GM23338 (cell line): Measurements from ENCODE around the gene PRKACA. TPM values are rescaled to one million over a fixed set of nuclear protein-coding genes. Genes with fewer than 3 reads are reported as not detected.

Source experiments
- ATAC-seq: fragments of 200-7000 bp; cut with Tn5 transposase; 3 replicates; pipeline ENCODE4 v1.9.1; 2020
- DNase-seq: peaks from one replicate; pipeline ENCODE4 v3.0.0-alpha.2; 2015; ENCODE audit warnings: low spot score
- H2AFZ ChIP-seq: fragments of 200-600 bp; sonication (generic); 2 replicates; pipeline ENCODE4 v1.8.0; 2016; ENCODE audit warnings: antibody characterized with exemption, mild to moderate bottlenecking, moderate library complexity
- H3F3A ChIP-seq: fragments of 200-600 bp; sonication (generic); replicated peaks from 2 replicates; pipeline ENCODE4 v1.8.0; 2017; ENCODE audit warnings: antibody characterized with exemption, mixed run types, low read depth
- H3K27ac ChIP-seq: fragments of 200-600 bp; sonication (generic); 2 replicates; pipeline ENCODE4 v1.6.1; 2016; ENCODE audit warnings: low read depth
- H3K27me3 ChIP-seq: fragments of 200-600 bp; sonication (generic); 2 replicates; pipeline ENCODE4 v1.8.0; 2016; ENCODE audit warnings: mild to moderate bottlenecking, mixed run types, moderate library complexity; ENCODE audit not compliant: insufficient read depth
- H3K36me3 ChIP-seq: fragments of 200-600 bp; sonication (generic); 2 replicates; pipeline ENCODE4 v1.8.0; 2016; ENCODE audit warnings: mild to moderate bottlenecking; ENCODE audit not compliant: insufficient read depth
- H3K4me1 ChIP-seq: fragments of 200-600 bp; sonication (generic); 2 replicates; pipeline ENCODE4 v1.8.0; 2016; ENCODE audit warnings: mild to moderate bottlenecking, moderate library complexity; ENCODE audit not compliant: insufficient read depth
- H3K4me2 ChIP-seq: fragments of 200-600 bp; sonication (generic); 2 replicates; pipeline ENCODE4 v1.7.1; 2017; ENCODE audit warnings: mixed run types
- H3K4me3 ChIP-seq: fragments of 200-600 bp; sonication (generic); 2 replicates; pipeline ENCODE4 v1.6.1; 2016; ENCODE audit warnings: mixed run types
- H3K79me2 ChIP-seq: fragments of 200-600 bp; sonication (generic); replicated peaks from 2 replicates; pipeline ENCODE4 v1.8.0; 2017; ENCODE audit warnings: mild to moderate bottlenecking; ENCODE audit not compliant: insufficient read depth
- H3K9me2 ChIP-seq: fragments of 200-600 bp; sonication (generic); 2 replicates; pipeline ENCODE4 v1.8.0; 2017; ENCODE audit not compliant: insufficient read depth
- H4K20me1 ChIP-seq: fragments of 200-600 bp; sonication (generic); replicated peaks from 2 replicates; pipeline ENCODE4 v1.8.0; 2017; ENCODE audit warnings: mild to moderate bottlenecking; ENCODE audit not compliant: insufficient read depth
- H3K27ac Mint-ChIP-seq: 2 replicates; pipeline ENCODE4 v1.8.0; 2020; ENCODE audit warnings: inconsistent platforms, mild to moderate bottlenecking, moderate library complexity, mixed read lengths
- H3K27me3 Mint-ChIP-seq: 3 replicates; pipeline ENCODE4 v1.8.0; 2022; ENCODE audit warnings: low read depth, mild to moderate bottlenecking, moderate library complexity, mixed read lengths, inconsistent platforms; ENCODE audit not compliant: insufficient read depth, poor library complexity
- H3K36me3 Mint-ChIP-seq: 3 replicates; pipeline ENCODE4 v1.8.0; 2021; ENCODE audit warnings: low read depth, mild to moderate bottlenecking, inconsistent platforms, moderate library complexity, mixed read lengths
- H3K4me1 Mint-ChIP-seq: 3 replicates; pipeline ENCODE4 v1.8.0; 2020; ENCODE audit warnings: mild to moderate bottlenecking, inconsistent platforms, mixed read lengths
- H3K4me3 Mint-ChIP-seq: 3 replicates; pipeline ENCODE4 v1.8.0; 2021; ENCODE audit warnings: moderate library complexity, mild to moderate bottlenecking, inconsistent platforms, mixed read lengths
- H3K9me3 Mint-ChIP-seq: 3 replicates; pipeline ENCODE4 v1.8.0; 2020; ENCODE audit warnings: moderate library complexity, mild to moderate bottlenecking, inconsistent platforms, mixed read lengths
- EZH2 ChIP-seq: fragments of 200-600 bp; sonication (generic); IDR thresholded peaks from one replicate; pipeline ENCODE4 v1.8.0; 2017; ENCODE audit warnings: antibody characterized with exemption, mild to moderate bottlenecking, low read depth; ENCODE audit not compliant: unreplicated experiment
- EZH2phosphoT487 ChIP-seq: fragments of 200-600 bp; sonication (generic); IDR thresholded peaks from one replicate; pipeline ENCODE4 v1.8.1; 2018; ENCODE audit warnings: antibody characterized with exemption; ENCODE audit not compliant: unreplicated experiment
- JUNB ChIP-seq: IDR thresholded peaks from one replicate; pipeline ENCODE4 v1.6.1; 2016; ENCODE audit warnings: antibody characterized with exemption; ENCODE audit not compliant: unreplicated experiment
- NANOG ChIP-seq: IDR thresholded peaks from 2 replicates; pipeline ENCODE4 v1.6.1; 2016; ENCODE audit warnings: antibody characterized with exemption, borderline replicate concordance
- POLR2AphosphoS5 ChIP-seq: IDR thresholded peaks from 2 replicates; pipeline ENCODE4 v1.6.1; 2016; ENCODE audit warnings: antibody characterized with exemption, low read depth
- STAT1 ChIP-seq: IDR thresholded peaks from one replicate; pipeline ENCODE4 v1.6.1; 2016; ENCODE audit warnings: antibody characterized with exemption; ENCODE audit not compliant: unreplicated experiment
- ZNF114 ChIP-seq: fragments of 250-450 bp; sonication (Bioruptor Pico); IDR thresholded peaks from 2 replicates; pipeline ENCODE4 v1.5.0; 2020; ENCODE audit warnings: mild to moderate bottlenecking, moderate library complexity
- ZNF331 ChIP-seq: fragments of 250-450 bp; sonication (Bioruptor Pico); IDR thresholded peaks from 2 replicates; pipeline ENCODE4 v1.5.0; 2020; ENCODE audit warnings: low read depth, mild to moderate bottlenecking, moderate library complexity
- polyA plus RNA-seq: library from polyadenylated mRNA; unstranded; fragments of >200 nt; fragmentation: Nextera tagmentation; extraction: Ambion mirVana; gene quantifications from 2 replicates; pipeline ENCODE4 v1.2.1, GENCODE V29; 2016
- total RNA-seq: library from RNA; depleted of rRNA; stranded (reverse); fragments of >200 nt; shearing (Covaris generic); gene quantifications from 2 replicates; pipeline ENCODE4 v1.2.3, GENCODE V29; 2014
- TF ChIP-seq, protein P1 (sequence below), 2 experiments: fragments of 200-600 bp in 1 of 2; sonication (generic) in 1 of 2; conservative IDR thresholded peaks; 2 replicates each; pipeline versions ENCODE4 v1.5.1 to v1.6.1; 2016 to 2017; ENCODE audit warnings: antibody characterized with exemption in 2 of 2, low read depth in 2 of 2, mild to moderate bottlenecking in 2 of 2, moderate library complexity in 1 of 2
- TF ChIP-seq, protein P2 (sequence below): fragments of 250-450 bp; sonication (Bioruptor Pico); IDR thresholded peaks from 2 replicates; pipeline ENCODE4 v1.5.0; 2020; ENCODE audit warnings: mild to moderate bottlenecking, moderate library complexity
- TF ChIP-seq, protein P3 (sequence below): IDR thresholded peaks from 2 replicates; pipeline ENCODE4 v1.6.1; 2016; ENCODE audit warnings: antibody characterized with exemption

Gene PRKACA
- total and polyA plus RNA-seq, 2 experiments from 2014 or later: 13.0 to 31.3 TPM

DNA sequence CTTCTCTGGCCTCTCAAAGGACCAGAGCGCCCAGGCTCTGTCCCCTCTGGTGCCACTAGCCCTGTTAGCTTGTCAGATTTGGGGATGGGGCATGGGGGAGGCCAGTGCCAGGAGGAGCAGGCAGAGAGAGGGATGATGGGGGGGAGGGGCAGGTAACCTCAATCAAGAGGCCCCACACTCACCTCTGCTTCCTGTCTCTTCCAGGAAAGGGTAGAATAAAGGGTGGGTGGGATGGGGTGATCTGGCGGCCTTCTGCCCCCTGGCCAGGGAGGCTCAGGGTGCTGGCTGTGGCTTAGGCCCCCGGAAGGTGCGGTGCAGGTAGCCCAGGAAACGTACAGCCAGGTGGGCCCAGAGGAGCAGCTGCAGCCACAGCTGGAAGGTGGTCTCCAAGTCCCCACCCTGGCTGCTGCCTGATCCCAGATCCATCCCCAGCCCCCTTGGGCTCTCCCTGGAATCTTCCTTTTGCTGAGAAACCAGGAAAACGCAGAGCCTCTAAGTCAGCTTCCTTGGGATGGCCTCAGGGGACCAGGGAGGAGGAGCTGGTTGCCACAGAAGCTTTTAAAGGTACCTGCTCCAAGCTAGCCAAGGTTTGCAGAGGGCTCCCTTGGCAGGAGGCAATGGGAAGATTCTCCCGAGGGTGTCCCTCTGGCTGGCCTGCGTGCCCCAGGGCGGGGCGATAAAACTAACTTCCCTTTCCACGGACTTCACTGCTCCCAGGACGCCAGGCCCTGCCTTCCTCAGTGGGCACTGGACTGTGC is 5.3 kb downstream of the PRKACA start (continued):
- TF ChIP-seq, protein P1, sequence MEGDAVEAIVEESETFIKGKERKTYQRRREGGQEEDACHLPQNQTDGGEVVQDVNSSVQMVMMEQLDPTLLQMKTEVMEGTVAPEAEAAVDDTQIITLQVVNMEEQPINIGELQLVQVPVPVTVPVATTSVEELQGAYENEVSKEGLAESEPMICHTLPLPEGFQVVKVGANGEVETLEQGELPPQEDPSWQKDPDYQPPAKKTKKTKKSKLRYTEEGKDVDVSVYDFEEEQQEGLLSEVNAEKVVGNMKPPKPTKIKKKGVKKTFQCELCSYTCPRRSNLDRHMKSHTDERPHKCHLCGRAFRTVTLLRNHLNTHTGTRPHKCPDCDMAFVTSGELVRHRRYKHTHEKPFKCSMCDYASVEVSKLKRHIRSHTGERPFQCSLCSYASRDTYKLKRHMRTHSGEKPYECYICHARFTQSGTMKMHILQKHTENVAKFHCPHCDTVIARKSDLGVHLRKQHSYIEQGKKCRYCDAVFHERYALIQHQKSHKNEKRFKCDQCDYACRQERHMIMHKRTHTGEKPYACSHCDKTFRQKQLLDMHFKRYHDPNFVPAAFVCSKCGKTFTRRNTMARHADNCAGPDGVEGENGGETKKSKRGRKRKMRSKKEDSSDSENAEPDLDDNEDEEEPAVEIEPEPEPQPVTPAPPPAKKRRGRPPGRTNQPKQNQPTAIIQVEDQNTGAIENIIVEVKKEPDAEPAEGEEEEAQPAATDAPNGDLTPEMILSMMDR (conservative IDR thresholded peaks at IDR 0.05; ENCODE audit: low read depth in 2 of 2): no peak
- TF ChIP-seq EZH2: no peak

DNA sequence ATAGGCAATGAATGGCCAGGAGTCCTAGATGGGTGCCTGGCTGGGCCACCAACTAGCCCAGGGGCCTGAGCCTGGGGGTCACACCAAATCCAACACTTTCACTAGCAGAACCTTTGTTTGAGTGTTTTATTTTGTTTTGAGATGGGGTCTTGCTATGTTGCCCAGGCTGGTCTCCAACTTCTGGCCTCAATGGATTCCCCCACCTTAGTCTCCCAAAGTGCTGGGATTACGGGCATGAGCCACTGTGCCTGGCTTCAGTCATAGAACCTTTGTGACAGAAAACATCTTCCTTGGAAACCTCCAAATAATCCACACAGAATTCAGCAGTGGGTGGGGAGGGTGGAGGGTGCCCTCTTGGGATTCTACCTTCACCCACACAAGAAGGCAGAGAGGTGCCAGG is 6.1 kb downstream of the PRKACA start:
- Mint-ChIP-seq H3K4me3 (no peak overlapping the region), H3K9me3 (no peaks in the 10 kb centered on the region; the same call in 2 of the 3 replicates), H3K36me3 (no peaks in the 10 kb centered on the region), H3K27ac (no peak overlapping the region), H3K4me1 (peaks cover 31% of the 10 kb centered on the region), H3K27me3 (peaks cover 4% of the 10 kb centered on the region)
- Histone ChIP-seq H3K4me3 (no peak overlapping the region), H4K20me1 (peaks cover 8% of the 10 kb centered on the region; the same call in 1 of the 2 replicates), H3K79me2 (peaks cover 12% of the 10 kb centered on the region), H3K4me2 (peak overlapping the region; percentile 64; the same call in 1 of the 2 replicates), H2AFZ (no peak overlapping the region), H3K27me3 (no peaks in the 10 kb centered on the region), H3K4me1 (peaks cover 37% of the 10 kb centered on the region), H3F3A (peaks cover 15% of the 10 kb centered on the region), H3K9me2 (no peaks in the 10 kb centered on the region), H3K27ac (no peak overlapping the region), H3K36me3 (no peaks in the 10 kb centered on the region)
- ATAC-seq (no peak), DNase-seq (no peak)
- TF ChIP-seq EZH2phosphoT487 (no peak), ZNF114 (CRISPR knock-in tag) (no peak), EZH2 (no peak), STAT1 (no peak), POLR2AphosphoS5 (no peak), NANOG (no peak), JUNB (no peak), ZNF331 (CRISPR knock-in tag) (no peak)
- TF ChIP-seq, protein P2, sequence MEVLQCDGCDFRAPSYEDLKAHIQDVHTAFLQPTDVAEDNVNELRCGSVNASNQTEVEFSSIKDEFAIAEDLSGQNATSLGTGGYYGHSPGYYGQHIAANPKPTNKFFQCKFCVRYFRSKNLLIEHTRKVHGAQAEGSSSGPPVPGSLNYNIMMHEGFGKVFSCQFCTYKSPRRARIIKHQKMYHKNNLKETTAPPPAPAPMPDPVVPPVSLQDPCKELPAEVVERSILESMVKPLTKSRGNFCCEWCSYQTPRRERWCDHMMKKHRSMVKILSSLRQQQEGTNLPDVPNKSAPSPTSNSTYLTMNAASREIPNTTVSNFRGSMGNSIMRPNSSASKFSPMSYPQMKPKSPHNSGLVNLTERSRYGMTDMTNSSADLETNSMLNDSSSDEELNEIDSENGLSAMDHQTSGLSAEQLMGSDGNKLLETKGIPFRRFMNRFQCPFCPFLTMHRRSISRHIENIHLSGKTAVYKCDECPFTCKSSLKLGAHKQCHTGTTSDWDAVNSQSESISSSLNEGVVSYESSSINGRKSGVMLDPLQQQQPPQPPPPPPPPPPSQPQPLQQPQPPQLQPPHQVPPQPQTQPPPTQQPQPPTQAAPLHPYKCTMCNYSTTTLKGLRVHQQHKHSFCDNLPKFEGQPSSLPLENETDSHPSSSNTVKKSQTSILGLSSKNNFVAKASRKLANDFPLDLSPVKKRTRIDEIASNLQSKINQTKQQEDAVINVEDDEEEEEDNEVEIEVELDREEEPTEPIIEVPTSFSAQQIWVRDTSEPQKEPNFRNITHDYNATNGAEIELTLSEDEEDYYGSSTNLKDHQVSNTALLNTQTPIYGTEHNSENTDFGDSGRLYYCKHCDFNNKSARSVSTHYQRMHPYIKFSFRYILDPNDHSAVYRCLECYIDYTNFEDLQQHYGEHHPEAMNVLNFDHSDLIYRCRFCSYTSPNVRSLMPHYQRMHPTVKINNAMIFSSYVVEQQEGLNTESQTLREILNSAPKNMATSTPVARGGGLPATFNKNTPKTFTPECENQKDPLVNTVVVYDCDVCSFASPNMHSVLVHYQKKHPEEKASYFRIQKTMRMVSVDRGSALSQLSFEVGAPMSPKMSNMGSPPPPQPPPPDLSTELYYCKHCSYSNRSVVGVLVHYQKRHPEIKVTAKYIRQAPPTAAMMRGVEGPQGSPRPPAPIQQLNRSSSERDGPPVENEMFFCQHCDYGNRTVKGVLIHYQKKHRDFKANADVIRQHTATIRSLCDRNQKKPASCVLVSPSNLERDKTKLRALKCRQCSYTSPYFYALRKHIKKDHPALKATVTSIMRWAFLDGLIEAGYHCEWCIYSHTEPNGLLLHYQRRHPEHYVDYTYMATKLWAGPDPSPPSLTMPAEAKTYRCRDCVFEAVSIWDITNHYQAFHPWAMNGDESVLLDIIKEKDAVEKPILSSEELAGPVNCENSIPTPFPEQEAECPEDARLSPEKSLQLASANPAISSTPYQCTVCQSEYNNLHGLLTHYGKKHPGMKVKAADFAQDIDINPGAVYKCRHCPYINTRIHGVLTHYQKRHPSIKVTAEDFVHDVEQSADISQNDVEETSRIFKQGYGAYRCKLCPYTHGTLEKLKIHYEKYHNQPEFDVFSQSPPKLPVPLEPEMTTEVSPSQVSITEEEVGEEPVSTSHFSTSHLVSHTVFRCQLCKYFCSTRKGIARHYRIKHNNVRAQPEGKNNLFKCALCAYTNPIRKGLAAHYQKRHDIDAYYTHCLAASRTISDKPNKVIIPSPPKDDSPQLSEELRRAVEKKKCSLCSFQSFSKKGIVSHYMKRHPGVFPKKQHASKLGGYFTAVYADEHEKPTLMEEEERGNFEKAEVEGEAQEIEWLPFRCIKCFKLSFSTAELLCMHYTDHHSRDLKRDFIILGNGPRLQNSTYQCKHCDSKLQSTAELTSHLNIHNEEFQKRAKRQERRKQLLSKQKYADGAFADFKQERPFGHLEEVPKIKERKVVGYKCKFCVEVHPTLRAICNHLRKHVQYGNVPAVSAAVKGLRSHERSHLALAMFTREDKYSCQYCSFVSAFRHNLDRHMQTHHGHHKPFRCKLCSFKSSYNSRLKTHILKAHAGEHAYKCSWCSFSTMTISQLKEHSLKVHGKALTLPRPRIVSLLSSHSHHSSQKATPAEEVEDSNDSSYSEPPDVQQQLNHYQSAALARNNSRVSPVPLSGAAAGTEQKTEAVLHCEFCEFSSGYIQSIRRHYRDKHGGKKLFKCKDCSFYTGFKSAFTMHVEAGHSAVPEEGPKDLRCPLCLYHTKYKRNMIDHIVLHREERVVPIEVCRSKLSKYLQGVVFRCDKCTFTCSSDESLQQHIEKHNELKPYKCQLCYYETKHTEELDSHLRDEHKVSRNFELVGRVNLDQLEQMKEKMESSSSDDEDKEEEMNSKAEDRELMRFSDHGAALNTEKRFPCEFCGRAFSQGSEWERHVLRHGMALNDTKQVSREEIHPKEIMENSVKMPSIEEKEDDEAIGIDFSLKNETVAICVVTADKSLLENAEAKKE: no peak
- TF ChIP-seq, protein P1 (conservative IDR thresholded peaks at IDR 0.05; ENCODE audit: low read depth in 2 of 2): no peak
- TF ChIP-seq, protein P3, sequence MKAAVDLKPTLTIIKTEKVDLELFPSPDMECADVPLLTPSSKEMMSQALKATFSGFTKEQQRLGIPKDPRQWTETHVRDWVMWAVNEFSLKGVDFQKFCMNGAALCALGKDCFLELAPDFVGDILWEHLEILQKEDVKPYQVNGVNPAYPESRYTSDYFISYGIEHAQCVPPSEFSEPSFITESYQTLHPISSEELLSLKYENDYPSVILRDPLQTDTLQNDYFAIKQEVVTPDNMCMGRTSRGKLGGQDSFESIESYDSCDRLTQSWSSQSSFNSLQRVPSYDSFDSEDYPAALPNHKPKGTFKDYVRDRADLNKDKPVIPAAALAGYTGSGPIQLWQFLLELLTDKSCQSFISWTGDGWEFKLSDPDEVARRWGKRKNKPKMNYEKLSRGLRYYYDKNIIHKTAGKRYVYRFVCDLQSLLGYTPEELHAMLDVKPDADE: no peak
